GM10266 (cell line): ENCODE results near the gene ZIC2.

Experiments used
- DNase-seq: peaks from one replicate; pipeline ENCODE4 v3.0.0; 2012; ENCODE audit errors: extremely low spot score
- TF ChIP-seq, protein P1 (sequence below): IDR thresholded peaks from 2 replicates; pipeline ENCODE4 v1.5.1; 2012; ENCODE audit warnings: mild to moderate bottlenecking, low read depth; ENCODE audit not compliant: control insufficient read depth, insufficient read depth; ENCODE audit errors: missing control alignments

The ZIC2 gene

DNA sequence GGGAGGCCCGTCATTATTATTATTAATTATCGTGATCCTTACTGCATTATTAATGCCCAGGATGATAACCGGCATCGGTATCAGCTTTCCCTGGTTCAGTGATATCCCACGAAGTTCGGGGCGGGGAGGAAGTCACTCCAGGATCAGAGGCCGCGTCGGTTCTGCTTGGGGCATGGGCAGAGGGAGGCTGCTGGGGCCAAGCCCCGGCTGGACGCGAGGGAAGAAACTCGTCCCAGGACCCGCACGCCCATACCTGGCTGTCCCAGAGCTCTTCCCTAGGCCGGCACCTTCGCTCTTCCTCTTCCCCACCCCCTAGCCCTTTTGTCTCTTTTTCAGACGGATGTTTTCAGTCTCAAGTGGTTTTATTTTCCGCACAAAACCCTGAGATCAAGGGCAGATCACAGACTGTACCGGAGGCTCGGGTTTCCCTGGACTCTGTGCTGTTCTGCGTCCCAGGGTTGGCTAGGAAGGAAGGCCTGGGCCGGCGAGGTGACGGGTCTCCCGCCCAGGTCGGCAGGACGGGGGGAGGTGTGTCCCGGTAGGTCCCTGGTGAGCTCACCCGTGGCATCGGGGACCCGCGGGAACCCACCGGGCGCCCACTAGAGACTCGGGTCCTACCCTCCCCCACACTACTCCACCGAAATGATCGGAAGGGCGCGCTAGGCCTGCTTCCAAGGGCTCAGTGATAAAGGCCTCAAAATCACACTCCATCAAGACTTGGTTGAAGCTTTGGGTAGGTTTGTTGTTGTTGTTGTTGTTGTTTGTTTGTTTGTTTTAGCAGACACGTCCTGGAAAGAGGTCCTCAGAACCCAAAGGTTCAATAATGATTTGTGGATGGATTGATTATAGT is 7.9 kb downstream of the ZIC2 start:
- DNase-seq, result no peak
- TF ChIP-seq, protein P1, sequence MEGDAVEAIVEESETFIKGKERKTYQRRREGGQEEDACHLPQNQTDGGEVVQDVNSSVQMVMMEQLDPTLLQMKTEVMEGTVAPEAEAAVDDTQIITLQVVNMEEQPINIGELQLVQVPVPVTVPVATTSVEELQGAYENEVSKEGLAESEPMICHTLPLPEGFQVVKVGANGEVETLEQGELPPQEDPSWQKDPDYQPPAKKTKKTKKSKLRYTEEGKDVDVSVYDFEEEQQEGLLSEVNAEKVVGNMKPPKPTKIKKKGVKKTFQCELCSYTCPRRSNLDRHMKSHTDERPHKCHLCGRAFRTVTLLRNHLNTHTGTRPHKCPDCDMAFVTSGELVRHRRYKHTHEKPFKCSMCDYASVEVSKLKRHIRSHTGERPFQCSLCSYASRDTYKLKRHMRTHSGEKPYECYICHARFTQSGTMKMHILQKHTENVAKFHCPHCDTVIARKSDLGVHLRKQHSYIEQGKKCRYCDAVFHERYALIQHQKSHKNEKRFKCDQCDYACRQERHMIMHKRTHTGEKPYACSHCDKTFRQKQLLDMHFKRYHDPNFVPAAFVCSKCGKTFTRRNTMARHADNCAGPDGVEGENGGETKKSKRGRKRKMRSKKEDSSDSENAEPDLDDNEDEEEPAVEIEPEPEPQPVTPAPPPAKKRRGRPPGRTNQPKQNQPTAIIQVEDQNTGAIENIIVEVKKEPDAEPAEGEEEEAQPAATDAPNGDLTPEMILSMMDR, result no peak

- TF ChIP-seq, protein P1, result no peak
- DNase-seq, result no peak
These were observed 8.8 kb downstream of the ZIC2 start for GRCh38 chr13:99990126-99990977.

- TF ChIP-seq, protein P1, result no peak
- no peak for DNase-seq
These were observed 9.6 kb downstream of the ZIC2 start for GRCh38 chr13:99991013-99991827.

GRCh38 chr13:99991828-99992775 is 10.5 kb downstream of the ZIC2 start:
- TF ChIP-seq, protein P1, result no peak
- DNase-seq, result no peak

- no peak for DNase-seq
- TF ChIP-seq, protein P1, result no peak
These were observed 11.4 kb downstream of the ZIC2 start for GRCh38 chr13:99992949-99993351.
